NCI-H2227 (cell line): Measurements from ENCODE around the gene SIL1.
"Not testable (repeated sequence)": the region's sequence is repeated elsewhere in the genome, so short reads cannot be mapped to it uniquely, and the experiment has no call there.

Experiments
- DNase-seq: peaks from one replicate; lab custom pipeline; 2025; ENCODE audit not compliant: unreplicated experiment; lab: John Stamatoyannopoulos, UW

Gene SIL1

DNA sequence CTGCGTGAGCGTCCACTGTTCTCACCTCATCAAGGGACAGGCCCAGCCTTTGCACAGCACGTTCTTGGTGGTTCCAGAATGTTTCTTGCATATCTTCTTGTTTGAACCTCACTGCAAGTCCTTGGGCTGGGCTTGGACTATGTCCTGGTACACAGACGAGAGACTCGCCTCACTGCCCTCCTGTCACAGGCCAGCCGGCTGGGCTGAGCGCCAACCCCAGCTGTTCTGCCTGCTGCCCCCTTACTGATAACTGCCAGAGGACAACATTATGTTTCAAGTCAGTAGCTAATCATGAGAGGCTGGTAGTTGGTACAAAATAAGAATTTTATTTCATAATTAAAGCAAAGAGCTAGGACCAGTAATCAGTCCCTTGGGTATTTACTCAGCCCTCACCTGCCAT is 270.2 kb downstream of the SIL1 start:
- no peak for DNase-seq

DNA sequence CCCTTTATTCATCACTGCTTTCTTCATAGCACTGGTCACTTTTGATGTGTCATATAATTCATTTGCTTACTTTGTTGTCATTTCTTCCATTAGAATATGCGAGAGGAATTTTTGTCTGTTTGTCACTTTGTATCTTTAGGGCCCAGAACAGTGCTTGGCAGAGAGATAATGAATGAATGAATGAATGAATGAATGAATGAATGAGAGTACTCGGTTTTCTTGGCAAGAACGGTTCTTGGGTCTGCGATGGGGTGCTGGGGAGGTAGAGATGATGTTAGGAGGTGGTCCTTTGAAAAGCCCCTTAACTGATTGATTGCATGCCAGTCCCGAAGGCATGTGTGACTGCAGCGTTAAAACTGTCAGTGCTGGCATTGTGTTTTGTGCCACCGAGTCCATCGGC is 270.6 kb downstream of the SIL1 start:
- no peak for DNase-seq

DNA sequence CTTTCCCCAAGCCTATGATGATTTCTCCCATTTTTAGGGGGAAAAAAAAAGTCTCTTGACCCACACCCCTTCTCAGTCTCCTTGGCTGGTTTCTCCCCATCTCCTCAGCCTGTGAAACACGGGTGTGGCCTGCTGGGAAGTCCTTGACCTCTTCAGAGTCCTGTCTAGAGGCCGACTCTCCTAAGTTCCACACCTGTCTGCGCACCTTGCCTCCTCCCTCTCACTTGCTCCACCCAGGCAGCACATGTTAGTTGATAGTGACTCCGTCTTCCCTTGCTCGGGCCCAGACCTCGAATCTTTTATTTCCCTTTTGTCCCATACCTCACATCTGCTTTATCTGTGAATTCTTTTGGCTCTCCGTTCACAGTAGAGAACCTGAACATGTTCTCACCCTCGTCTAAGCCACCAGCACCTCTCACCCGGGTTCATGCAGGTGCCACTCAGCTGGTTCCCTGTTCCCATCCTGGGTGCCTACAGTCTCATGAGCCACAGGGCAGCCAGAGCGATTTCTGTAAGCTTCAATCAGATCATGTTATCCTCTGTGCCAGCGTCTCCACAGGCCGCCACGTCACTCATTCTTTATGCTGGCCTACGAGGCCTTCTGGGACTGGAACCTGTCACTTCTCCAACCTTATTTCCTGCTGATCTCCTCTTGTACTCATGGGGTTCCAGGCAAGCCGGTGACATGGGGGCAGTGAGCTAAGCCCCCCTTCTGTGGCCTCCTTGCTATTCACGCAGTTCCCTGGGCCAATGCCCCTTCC is 271.3 kb downstream of the SIL1 start:
- no peak for DNase-seq

DNA sequence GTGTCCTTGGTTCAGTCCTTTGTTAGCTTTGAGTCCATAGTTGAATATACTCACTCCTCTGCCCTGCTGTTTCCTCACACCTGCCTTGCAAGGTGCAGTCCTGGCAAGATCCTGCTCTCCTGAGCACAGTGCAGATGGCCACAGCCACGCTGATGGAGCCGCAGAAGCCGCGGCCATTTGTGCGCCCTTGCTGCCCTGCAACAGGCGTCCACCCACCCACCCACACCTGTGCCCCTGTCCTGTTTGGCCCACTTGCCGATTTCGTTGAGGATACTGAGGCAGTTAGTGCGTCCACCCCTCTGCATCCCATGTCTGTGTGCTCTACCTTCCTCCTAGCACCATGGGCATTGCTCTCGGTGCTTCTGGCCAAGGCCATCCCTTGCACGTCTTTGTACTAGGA is 271.9 kb downstream of the SIL1 start:
- DNase-seq = no peak

DNA sequence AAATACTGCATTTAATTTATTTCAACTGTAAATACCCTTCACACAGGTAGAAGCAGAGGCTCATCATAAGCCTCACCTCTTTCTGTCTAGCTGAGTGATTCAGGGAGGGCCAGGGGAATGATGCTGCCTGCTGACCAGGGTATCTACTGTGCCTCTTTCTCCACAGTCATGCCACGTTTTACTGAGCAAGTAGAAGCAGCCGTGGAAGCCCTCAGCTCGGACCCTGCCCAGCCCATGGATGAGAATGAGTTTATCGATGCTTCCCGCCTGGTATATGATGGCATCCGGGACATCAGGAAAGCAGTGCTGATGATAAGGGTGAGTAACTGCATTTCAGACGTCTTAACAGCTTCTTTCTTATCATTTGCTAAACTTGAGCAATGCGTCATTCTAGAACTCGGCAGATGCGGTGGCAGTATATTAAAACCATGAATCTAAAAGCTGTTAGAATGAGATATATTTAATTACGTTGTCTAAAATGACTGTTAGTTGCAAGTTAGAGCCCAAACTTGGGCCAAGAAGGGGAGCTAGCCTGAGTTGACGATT is 273.0 kb downstream of the SIL1 start:
- DNase-seq = no peak

DNA sequence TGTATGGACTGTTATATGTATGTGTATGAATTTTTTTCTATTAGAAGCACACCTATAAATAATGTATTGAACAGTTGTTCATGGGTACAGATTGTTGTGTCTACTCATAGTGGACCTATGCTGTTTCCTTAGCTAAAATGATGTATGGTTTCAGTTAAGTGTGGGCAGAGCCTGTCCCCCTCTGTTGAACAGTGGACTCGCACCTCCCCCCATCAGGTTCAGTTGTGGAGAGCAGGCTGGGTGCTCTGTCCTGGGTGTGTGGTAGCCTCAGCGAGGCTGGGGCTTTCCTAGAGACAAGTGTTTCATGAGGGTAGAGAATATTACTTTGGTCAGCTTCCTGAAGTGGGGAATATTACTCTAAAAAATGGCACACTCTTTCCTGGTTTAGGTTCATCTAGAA is 275.7 kb downstream of the SIL1 start:
- no peak for DNase-seq

DNA sequence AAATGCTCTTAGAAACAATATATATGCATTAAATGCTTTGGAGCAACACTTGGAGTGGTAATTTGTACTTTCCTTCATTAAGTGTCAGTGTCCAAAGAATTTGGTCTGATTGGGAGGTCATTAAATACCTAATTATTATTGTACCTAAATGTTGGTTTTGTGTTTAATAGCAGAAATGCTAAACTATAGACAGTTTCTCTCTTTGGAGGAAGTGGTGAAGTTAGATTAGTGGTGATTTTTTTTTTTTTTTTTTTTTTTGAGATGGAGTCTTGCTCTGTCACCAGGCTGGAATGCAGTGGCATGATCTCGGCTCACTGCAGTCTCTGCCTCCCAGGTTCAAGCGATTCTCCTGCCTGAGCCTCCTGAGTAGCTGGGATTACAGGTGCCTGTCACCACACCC is 276.8 kb downstream of the SIL1 start:
- not testable (repeated sequence) for DNase-seq

DNA sequence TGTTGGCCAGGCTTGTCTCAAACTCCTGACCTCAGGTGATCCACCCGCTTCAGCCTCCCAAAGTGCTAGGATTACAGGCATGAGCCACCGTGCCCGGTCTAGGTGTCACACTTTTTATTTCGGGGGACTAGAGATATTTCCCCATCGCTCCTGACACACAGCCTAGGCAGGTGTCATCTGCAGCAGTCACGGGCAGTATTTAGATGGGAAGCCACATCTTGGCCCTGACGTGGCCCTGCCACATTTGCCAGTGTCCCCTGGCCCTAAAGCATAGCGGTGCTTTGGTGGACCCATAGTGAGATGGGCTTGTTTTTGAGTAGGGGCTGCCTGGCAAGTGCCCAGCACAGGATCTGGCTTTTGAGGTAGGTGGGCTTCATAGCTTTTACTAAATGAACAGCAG is 278.0 kb downstream of the SIL1 start:
- no peak for DNase-seq

DNA sequence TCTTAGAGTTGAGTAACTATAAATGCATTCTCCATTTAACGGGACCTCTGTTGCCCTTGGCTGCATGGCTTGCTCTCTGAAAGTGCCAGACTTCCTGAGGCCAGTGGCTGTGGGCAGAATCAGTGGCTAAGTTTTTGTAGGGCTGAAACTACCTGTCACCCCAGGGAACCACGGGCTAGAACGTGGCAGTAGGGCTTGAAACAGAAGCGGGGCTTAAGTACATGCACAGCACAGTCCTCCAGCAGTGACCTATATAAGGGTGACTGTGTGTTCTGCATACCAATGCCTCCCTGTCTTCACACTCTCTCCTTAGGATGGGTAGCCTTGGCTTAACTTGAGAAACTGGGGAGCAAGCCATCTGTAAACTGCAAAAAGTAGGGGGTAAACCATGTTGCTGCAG is 279.5 kb downstream of the SIL1 start:
- DNase-seq = no peak

DNA sequence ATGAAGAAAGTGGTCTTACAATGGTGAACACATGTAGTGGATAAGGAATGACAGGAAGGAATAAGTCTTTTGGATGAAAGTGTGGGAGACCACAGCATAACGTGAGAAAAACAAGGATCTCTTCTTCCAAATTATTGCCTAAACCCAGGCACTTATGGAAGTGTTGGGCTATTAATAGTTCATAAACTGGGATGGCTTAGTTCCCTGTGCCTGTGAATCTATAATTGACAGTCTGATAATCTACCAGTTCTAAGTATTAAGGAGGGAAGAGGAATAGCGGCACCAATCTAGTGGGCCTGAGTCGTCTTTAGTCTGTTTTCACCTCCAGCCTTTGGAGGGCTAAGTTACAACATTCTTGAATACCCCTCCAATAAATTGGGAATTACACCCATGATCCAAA is 283.8 kb downstream of the SIL1 start:
- DNase-seq = no peak

DNA sequence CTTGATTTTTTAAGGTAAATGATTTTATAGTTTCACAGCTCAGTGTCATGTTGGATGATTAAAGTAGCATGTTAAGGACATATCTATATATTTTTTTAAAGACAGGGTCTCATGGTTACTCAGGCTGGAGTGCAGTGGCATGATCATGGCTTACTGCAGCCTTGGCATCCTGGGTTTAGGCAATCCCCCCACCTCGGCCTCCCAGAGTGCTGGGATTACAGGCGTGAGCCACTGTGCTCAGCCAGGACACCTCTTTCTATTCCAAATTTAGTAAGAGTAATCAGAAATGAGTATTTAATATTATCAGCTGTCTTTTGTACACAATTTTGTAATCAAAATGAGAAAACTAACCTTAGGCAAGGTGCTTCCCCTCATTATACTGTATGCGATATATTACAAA is 284.4 kb downstream of the SIL1 start:
- DNase-seq = no peak

DNA sequence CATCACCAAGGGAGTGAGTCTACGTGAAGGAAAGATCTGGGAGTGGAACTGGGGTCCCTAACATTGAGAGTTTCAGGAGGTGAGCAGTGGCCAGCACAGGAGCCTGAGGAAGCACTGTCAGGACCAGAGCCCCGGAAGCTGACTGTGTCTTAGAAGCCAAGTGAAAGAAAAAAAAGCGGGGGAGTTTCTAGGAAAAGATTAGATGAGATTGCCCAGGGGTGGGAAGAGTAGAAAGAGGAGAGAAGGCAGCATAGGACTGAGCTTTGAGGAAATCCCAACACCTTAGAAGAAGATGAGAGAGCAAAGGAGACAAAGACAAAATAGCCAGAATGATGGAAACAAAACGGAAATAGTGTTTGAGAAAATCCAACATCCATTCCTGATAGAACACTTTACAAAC is 286.1 kb downstream of the SIL1 start:
- DNase-seq = no peak

DNA sequence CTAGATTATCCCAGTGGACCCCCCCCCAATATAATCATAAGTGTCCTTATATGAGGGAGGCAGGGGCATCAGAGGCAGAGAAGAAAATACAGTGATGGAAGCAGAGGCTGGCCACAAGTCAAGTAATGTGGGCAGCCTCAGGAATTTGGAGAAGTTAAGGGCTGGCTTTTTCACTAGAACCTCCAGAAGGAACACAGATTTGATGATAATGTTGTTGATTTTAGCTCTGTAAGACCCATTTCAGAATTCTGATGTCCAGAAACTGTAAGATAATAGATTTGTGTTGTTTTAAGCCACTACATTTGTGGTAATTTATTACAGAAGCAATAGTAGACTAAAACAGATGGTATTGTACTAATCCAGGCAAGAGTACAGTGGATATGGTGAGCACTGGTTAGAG is 286.7 kb downstream of the SIL1 start:
- DNase-seq = no peak

DNA sequence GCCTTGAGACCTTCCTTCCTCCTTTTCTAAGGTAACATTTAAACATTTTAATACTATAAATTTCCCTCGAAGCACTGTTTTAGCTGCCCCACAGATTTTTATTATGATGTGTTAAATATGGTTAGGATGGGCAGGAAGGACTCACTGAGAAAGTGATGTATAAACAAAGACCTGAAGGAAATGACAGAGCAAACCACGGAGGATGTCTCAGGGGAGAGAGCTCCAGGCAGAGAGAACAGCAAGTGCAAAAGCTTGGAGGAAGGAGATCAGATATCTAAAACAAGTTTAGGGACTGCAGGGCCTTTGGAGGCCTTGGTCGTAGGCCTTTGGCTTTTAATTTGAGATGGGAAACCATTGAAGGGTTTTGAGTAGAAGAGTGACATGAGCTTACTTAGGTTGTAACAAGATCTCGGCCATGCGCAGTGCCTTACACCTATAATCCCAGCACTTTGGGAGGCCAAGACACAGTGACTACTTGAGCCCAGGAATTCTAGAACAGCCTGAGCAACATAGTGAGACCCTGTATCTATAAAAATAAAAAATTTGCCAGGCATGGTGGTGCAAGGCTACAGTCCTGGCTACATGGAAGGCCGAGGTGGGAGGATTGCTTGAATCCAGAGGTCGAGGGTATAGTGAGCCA is 287.5 kb downstream of the SIL1 start:
- no peak for DNase-seq

DNA sequence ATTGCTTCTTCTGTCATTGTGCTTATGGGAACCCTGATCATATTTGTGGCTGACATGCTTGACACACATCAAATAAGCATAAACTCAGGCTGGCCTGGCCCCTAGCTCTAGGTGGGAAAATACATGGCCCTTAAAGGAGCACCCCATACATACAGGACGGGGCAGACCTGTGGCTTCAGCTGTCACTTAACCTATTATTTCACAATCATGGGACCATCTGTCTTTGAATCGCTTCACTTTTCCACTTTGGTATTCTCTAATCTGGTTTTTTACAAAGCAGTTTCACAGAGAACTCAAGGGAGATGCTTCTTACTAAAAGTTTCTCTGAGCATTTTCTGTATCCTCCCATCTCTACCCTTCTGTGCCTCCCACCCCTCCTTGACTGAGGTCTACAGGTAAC is 288.4 kb downstream of the SIL1 start:
- DNase-seq = no peak

DNA sequence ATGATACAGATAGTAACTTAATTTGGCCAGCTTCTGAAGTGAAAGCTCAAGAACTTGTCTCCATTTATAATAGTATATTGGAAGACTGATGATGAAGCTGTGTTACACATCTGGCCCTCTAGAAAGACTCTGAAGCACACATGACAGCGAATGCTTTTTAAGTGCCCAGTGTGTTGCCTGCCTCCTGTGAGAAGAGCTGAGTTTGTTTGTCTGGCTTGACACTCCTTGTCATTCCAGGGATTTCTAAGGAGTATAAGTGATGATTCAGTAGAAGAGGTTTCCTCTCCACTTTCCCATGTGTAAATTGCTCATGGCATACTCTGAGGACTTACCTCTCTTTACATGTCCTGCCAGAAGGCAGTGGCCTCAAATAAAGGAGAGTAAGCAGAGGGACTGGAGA is 292.6 kb downstream of the SIL1 start:
- DNase-seq = no peak

DNA sequence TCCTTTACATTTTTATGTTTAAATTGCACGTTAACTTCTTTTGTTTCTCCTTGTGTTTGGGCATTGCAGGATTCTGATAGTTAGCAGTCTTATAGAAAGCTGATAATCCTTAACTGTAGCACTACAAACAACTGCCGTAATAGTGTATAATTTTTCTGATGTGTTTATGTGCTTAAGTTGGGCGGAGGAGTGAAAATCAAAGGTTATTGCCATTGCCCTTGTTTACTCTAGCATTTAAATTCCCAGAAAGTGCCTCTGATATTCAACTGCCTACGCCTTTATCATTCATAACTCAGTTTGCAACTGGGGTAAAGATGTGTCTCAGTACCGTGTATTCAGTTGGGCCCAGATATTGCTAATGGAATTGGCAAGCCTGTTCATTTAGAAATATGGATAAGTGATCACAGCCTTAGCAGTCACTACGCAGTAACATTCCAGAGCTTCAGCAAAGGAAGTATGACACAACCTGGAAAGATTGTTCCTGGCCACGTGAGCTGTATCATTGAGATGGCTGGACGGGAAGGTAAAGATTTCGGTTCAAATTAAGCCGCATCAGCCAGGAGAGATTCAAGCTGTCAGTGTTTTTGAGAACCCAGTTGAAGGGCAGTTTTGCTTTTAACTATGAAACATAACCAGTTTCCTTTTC is 294.9 kb downstream of the SIL1 start:
- DNase-seq = no peak

DNA sequence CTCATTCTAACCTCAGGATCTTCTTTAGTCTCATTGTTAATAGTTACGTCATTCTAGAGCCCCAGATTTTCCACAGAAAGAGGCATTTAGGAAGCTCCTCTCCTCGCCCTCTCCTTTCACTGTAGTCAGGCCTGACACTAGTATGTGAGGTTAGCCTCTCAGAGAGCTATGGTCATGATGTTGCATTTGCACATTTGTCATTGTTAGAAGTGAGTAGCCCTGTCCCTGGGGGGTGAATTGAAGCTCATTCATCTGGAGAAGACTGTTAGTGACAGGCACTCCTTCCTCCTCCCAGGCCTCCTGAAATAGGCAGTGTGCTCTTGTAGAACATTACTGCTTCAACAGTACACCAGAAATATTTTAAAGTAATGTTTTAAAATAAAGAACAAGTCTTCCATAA is 296.5 kb downstream of the SIL1 start:
- no peak for DNase-seq

DNA sequence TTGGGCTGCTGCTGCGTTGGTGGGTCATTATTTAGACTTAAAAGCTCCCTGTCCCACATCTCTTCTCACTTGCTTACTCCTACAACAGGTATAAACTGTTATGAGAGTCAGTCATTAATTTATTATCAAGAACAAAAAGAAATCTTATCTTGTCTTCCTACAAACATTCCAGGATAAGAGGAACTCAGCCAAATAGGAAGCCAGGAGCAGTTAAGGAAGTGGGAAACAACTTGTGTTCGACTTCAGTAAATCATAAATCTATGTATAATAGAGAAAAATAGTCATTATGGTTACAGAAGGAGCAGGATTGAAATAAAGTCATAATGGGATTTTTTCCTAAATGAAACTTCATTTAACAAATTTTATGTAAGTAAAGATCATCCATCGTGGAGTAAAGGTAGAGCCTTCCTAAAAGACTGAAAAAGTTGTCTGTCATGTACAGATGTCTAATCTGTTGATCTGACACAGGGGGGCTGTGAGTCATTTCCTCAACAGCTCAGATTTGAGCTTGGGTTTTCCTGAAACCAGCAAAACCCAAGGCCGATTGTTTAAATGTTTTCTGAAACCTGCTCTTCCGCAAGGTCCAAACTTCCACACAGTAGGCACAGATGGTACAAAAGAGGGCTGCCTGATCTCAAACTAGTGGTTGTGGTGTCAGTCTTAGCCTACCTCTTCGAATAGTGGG is 297.7 kb downstream of the SIL1 start:
- DNase-seq = no peak

DNA sequence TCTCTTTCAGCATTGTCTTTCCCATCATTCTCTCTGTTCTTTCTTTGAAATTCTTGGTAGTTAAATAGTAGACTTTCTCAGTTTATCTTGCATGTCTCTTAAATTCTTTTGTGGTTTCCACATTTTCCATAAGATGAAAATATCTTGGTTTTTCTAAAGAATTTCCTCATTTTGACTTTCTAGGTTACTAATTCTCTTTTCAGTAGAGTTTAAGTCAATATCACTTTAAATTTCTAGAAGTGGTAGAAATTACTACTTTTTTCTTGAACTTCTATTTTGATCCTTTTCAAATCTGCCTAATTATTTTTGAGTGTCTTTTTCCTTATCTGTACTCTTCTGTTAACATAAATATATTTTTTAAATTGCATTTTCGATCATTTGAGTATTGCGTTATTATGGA is 299.4 kb downstream of the SIL1 start:
- no peak for DNase-seq

DNA sequence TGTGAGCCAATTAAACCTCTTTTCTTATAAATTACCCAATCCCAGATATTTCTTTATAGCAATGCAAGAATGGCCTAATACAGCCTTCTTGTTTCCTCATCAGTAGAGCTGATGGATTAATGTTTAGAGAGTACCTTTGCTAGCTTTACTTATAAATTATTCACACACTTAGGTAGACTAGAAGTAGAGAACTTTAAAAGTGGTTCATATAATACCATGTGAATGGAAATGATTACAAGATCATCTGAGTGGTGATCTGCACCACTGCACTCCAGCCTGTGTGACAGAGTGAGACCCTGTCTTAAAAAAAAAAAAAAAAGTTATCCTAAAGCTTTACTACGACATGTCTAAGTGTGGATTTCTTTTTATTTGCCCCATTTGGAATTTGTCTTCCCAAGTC is 299.9 kb downstream of the SIL1 start:
- DNase-seq = no peak
